Transverse colon (tissue), 4 donors: ENCODE results near the gene CALN1.

Experiments
- CTCF ChIP-seq, 5 experiments: fragments of 200-600 bp in 3 of 5; fragments of 450-650 bp in 2 of 5; sonication (generic) in 3 of 5; IDR thresholded peaks; 1 replicate in 2 of 5; 2 replicates in 3 of 5; pipeline ENCODE4 v1.5.1; 2016 to 2017; ENCODE audit warnings: antibody characterized with exemption in 5 of 5, inconsistent platforms in 3 of 5, mild to moderate bottlenecking in 2 of 5, moderate library complexity in 1 of 5
- POLR2AphosphoS5 ChIP-seq, 3 donors: sonication (generic); formaldehyde crosslinking; IDR thresholded peaks; one replicate each; pipeline ENCODE4 v1.6.1; 2016; ENCODE audit warnings: antibody characterized with exemption in 3 of 3

GRCh38 chr7:72222136-72222535 is 190.0 kb downstream of the CALN1 start:
- no peak for TF ChIP-seq CTCF (IDR thresholded peaks at IDR 0.05)
- TF ChIP-seq POLR2AphosphoS5 (IDR thresholded peaks at IDR 0.05), result no peak
